NCI-H2029 (cell line): Measurements from ENCODE around the gene PPIL4.
"Not testable (repeated sequence)": the region's sequence is repeated elsewhere in the genome, so short reads cannot be mapped to it uniquely, and the experiment has no call there.

Experiments used
- DNase-seq: peaks from one replicate; lab custom pipeline; 2025; lab: John Stamatoyannopoulos, UW

PPIL4 gene

GRCh38 chr6:149483849-149484655, 61.8 kb downstream of the PPIL4 start:
- DNase-seq: no peak

DNA sequence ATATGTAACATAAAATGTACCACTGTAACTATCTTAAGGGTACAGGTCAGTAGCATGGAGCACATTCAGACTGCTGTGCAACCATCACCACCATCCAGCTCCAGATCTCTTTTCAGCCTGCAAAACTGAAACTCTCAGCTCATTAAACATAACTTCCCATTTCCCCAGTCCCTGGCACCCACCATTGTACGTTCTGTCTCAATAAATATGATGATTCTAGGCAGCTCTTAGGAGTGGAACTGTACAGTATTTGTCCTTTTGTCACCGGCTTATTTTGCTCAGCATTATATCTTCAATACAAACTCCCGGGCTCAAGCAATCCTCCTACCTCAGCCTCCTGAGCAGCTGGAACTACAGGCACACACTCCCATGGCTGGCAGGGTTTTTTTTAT, 62.5 kb downstream of the PPIL4 start:
- DNase-seq: no peak

DNA sequence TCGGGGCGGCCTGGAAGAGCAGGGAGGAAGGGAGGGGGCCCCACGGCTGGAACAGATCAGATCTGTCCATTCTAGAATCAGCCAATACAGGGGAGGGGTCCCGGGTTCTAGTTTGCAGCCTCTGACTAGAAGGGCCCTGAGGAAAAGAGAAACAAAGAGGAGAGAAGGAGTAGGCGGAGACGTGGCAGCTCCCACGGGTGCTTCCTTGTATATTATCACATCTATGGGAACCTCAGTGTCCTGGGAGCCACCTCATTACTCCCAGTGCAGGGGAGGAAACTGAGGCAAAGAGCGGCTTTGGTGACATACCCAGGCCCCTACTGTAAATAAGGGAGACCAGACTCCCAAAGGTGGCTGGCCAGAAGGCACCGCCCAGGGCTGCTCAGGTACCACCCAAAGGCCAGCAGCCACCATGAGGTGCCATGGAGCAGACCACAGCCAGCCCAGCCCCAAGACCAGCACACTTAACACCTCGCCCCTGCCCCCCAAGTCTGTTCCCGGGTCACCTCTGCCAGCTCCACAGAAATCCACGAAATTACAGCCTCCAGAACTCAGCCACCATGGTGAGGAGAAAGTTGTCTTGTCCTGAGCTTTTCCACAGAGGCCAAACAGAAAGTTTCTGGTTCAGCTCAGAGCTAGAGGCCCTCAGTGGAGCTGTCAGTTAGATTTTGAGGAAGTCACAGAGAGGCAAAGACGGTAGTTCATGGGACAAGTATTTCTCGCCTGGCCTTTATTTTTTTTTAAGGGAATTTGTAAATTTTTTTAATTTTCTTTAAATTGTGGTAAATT, 63.1 kb downstream of the PPIL4 start:
- no peak for DNase-seq

DNA sequence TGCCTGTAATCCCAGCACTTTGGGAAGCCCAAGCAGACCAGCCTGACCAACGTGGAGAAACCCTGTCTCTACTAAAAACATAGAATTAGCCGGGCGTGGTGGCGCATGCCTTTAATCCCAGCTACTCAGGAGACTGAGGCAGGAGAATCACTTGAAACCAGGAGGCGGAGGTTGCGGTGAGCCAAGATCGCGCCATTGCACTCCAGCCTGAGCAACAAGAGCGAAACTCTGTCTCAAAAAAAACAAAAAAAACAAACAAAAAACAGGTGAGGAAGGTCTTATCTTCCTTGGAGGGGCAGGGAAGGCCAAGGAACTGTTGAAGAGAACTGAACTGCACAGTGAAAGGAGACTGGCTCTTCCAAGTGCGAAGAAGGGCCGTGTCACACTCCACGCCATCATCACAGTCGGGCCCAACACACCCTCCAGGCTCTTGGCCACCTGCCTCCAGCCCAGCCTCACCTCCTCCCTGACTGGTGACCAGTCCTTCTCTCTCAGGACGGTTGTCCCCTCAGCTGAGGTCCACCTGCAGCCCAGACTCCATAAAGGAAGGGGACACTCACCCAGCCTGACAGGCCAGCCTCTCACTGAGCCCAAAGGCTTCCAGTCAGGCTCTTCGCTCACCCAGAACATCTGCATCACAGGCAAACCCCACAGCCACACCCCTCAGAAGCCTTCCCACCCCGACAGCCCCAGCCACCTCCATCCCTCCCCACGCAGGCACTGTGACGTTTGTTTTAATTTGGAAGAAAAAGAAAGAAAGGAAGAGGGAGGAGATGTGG, 65.2 kb downstream of the PPIL4 start:
- no peak for DNase-seq

DNA sequence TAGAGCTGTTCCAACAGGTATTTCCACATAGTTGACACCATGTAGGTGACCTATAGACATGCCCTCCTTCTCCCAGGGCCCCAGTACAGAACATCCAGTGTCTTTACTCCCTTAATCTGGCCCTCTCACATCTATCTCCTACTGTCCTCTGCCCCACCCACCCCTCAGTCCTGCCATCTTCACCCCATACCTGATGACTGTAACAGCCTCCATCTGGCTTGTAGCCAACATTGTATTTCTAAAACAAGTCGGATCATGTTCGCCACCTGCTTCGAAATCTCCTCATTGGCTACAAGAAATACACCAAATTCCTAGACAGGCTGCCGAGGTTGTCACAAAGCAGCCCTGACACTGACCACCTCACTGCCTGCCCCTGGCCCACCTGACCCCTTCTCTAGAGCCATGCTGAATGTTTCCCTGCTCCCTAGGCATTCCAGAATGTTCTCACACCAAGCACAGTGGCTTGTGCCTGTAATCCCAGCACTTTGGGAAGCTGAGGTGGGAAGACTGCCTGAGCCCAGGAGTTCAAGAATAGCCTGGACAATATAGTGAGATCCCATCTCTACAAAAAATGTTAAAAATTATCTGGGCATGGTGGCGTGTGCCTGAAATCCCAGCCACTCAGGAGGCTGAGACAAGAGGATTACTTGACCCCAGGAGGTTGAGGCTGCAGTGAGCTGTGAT, 67.1 kb downstream of the PPIL4 start:
- no peak for DNase-seq

- DNase-seq: no peak
These were observed 68.3 kb downstream of the PPIL4 start for GRCh38 chr6:149477544-149477943.

DNA sequence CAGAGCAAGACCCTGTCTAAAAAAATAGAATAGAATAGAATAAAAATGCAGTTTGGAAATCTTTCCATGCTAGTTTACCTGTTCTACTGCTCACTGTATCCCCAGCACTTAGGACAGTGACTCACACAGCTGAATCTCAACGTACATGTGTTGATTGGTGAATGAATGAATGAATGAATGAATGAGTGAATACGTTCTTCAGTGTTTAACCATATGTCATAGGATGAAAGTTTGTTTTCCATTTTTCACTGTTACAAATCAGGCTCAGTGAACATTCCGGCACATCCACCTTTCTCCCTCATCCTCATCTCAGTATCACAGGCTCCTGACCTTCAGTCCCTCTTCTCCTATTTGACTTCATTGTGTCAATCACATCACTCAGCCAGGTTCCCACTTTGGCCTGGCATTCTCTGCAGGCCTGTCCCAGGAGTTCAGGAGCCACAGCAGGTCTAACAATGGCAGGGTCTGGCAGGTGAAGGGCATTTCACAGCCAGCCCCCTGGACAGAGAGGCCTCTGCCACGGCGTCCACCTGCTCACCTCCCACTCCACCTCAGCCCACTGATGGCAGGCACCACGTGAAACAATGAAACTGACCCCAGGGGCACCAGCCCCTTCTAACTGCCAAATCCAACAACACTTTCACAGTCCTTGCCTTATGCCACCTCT, 68.9 kb downstream of the PPIL4 start:
- DNase-seq: no peak

DNA sequence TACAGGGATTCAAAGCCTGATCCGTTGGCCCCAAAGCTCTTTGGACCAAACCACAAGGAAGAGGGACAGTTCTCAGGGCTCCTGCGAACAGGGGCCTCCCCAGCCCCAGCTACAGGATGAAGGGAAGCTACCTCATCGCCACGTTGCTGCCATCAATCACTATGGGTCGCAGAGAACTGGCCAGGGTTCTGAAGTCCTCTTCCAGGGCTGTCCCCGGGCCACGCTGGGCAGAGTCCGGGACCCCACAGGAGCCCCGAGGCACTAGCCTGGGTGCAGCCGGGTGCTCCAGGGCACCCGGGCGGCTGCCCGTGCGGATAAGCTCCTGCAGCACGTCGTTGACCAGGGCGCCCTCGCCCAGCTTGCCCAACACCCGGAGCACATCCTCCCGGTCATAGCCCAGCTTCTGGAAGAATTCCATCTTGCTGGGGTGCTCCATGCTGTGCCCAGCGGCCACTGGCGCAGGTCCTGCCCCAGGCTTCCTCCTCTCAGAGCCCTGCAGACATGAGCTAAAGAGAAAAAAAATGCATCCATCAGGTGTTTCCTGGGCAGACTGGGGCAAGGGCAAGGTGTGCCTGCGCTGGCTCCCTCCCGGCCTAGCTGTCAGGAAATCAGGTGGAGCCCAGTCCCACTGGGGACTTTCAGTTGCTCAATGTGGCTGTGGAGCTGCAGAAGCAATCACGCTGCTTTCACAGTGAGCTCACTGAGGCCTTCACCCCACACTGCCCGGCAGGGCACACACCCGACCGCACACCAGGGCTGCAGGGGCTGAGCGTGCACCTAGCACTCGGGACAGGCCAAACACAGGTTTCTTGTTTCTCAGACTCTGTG, 71.5 kb downstream of the PPIL4 start:
- no peak for DNase-seq

GRCh38 chr6:149473080-149474052, 72.5 kb downstream of the PPIL4 start:
- DNase-seq: no peak

GRCh38 chr6:149472241-149472640, 73.6 kb downstream of the PPIL4 start:
- DNase-seq: no peak

GRCh38 chr6:149471801-149472200, 74.0 kb downstream of the PPIL4 start:
- DNase-seq: no peak

- DNase-seq: no peak
These were observed 74.9 kb downstream of the PPIL4 start for GRCh38 chr6:149470948-149471347.

DNA sequence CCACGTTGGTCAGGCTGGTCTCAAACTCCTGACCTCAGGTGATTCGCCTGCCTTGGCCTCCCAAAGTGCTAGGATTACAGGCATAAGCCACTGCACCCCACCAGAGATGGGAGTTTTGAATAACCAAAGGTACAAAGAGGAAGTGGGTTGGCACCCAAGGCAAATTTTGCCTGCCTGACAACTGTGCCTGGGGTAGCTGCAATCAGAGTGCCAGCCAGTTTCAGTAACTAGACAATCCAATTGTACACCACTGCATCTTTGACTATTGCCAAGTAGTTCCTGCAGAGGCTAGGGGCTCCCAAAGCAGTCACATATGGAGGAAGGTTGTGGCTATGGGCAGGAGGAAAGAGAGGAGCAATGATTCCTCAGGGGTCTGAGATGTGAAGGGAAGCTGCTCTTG, 77.7 kb downstream of the PPIL4 start:
- DNase-seq: no peak

GRCh38 chr6:149467265-149467664, 78.6 kb downstream of the PPIL4 start:
- DNase-seq: no peak

DNA sequence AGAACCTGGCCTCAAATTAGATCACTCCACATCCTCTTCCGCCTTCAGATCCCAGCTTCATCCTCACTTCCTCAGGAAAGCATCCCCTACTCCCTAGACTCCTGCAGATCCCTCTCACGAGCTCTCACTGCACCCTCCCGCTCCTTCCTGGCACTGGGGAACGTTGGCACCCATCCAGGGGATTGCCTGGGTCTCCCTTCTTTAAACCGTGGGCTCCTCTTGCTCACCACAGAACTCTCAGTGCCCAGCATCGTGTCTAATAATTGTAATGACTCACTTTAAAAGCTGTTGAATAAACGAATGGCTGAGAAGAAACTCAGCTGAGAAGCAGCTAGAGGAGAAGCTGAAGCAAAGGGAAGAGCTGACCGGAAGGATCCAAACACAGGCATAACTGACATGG, 81.4 kb downstream of the PPIL4 start:
- DNase-seq: no peak

GRCh38 chr6:149463781-149464180, 82.1 kb downstream of the PPIL4 start:
- DNase-seq: no peak

GRCh38 chr6:149462712-149463111, 83.1 kb downstream of the PPIL4 start:
- DNase-seq: not testable (repeated sequence)

DNA sequence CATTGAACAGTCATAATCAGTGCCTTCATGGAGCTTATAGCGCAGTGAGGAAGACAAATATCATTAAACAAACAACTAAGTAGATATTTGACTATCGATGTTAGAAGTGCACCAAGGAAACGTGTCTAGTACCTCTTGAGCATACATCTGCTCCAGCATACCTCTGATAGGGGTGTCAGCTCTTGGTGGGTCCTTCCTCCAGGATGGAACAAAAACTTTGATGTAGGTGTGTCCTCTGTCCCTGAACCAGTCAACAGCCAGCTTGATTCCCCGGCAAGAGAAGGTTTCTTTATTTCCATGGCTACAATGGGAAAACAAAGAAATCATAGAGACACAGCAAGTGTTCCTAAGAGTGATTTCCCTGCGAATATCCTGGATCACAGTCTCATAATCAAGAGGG, 84.2 kb downstream of the PPIL4 start:
- DNase-seq: peak; percentile 9

DNA sequence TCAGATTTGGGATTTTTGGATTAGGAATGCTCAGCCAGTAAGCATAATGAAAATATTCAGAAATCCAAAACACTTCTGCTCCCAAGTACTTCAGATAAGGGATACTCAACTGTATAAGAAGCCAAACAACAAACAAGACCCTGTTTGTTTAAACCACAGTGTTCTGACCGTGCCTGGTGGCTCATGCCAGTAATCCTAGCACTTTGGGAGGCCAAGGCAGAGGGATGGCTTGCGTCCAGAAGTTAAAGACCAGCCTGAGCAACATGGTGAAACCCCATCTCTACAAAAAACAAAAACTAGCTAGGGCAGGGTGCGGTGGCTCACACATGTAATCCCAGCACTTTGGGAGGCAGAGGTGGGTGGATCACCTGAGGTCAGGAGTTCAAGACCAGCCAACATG, 85.6 kb downstream of the PPIL4 start:
- DNase-seq: not testable (repeated sequence)
